CD14-positive monocyte (primary cell): ENCODE results near the gene TAF7L. TPM values are rescaled to one million over a fixed set of nuclear protein-coding genes. Genes with fewer than 3 reads are reported as not detected.
"Not testable (repeated sequence)": the region's sequence is repeated elsewhere in the genome, so short reads cannot be mapped to it uniquely, and the experiment has no call there.

Experiments
- DNase-seq, 3 donors: peaks; one replicate each; pipeline ENCODE4 v3.0.0-alpha.2; 2011 to 2022
- H2AFZ ChIP-seq: 2 replicates; pipeline ENCODE4 v1.6.0; 2012; ENCODE audit warnings: mild to moderate bottlenecking, low read depth, low read length, inconsistent platforms; ENCODE audit not compliant: insufficient read depth, poor library complexity, severe bottlenecking
- H3K27ac ChIP-seq, 2 donors: 1 replicate in 1 of 2; 2 replicates in 1 of 2; pipeline ENCODE4 v1.5.1; 2012 to 2013; ENCODE audit warnings: low read length in 2 of 2, control low read depth in 1 of 2, inconsistent platforms in 1 of 2, low read depth in 1 of 2, mild to moderate bottlenecking in 1 of 2
- H3K27me3 ChIP-seq, 2 donors: one replicate each; pipeline versions ENCODE4 v1.6.0 to v1.6.1; 2011 to 2013; ENCODE audit warnings: low read length in 2 of 2; ENCODE audit not compliant: control insufficient read depth in 2 of 2, insufficient read depth in 2 of 2
- H3K36me3 ChIP-seq, 2 donors: replicated peaks in 1 of 2; 1 replicate in 1 of 2; 2 replicates in 1 of 2; pipeline versions ENCODE4 v1.5.1 to v1.6.1; 2012 to 2013; ENCODE audit warnings: low read length in 2 of 2, control low read depth in 1 of 2, inconsistent platforms in 1 of 2, mild to moderate bottlenecking in 1 of 2; ENCODE audit not compliant: insufficient read depth in 2 of 2, control insufficient read depth in 1 of 2
- H3K4me1 ChIP-seq, 2 donors: 1 replicate in 1 of 2; 2 replicates in 1 of 2; pipeline versions ENCODE4 v1.5.1 to v1.6.1; 2012 to 2013; ENCODE audit warnings: low read length in 2 of 2, control low read depth in 1 of 2, inconsistent platforms in 1 of 2, mild to moderate bottlenecking in 1 of 2, moderate library complexity in 1 of 2; ENCODE audit not compliant: insufficient read depth in 2 of 2, control insufficient read depth in 1 of 2
- H3K4me2 ChIP-seq: replicated peaks from 2 replicates; pipeline ENCODE3; 2012; ENCODE audit warnings: low read length, moderate library complexity, mild to moderate bottlenecking; ENCODE audit not compliant: poor library complexity, severe bottlenecking; ENCODE audit errors: extremely low read depth
- H3K4me3 ChIP-seq, 3 experiments: fragments of 200-600 bp in 1 of 3; sonication (generic) in 1 of 3; replicated peaks in 1 of 3; 1 replicate in 2 of 3; 2 replicates in 1 of 3; pipeline ENCODE4 v1.5.1; 2011 to 2013; ENCODE audit warnings: low read length in 3 of 3, mild to moderate bottlenecking in 3 of 3, control low read depth in 2 of 3, low read depth in 2 of 3, inconsistent platforms in 1 of 3, moderate library complexity in 1 of 3
- H3K79me2 ChIP-seq: 2 replicates; pipeline ENCODE4 v1.6.0; 2012; ENCODE audit warnings: mild to moderate bottlenecking, control low read depth, inconsistent platforms, low read length, moderate library complexity; ENCODE audit not compliant: insufficient read depth
- H3K9ac ChIP-seq: 2 replicates; pipeline ENCODE4 v1.6.0; 2017; ENCODE audit warnings: low read length, mild to moderate bottlenecking; ENCODE audit not compliant: insufficient read depth, poor library complexity, severe bottlenecking
- H3K9me3 ChIP-seq, 2 donors: replicated peaks in 1 of 2; 1 replicate in 1 of 2; 2 replicates in 1 of 2; pipeline versions ENCODE4 v1.5.1 to v1.6.1; 2012 to 2013; ENCODE audit warnings: low read length in 2 of 2, control low read depth in 1 of 2; ENCODE audit not compliant: control insufficient read depth in 1 of 2, insufficient read depth in 1 of 2
- H4K20me1 ChIP-seq: 2 replicates; pipeline ENCODE4 v1.6.0; 2012; ENCODE audit warnings: mild to moderate bottlenecking, low read length, control low read depth, moderate library complexity; ENCODE audit not compliant: insufficient read depth
- H3K27ac Mint-ChIP-seq, 7 donors: one replicate each; pipeline ENCODE4 v1.8.0; 2020; ENCODE audit warnings: mild to moderate bottlenecking in 7 of 7, mixed read lengths in 7 of 7, moderate library complexity in 6 of 7, inconsistent platforms in 2 of 7
- H3K27me3 Mint-ChIP-seq, 3 donors: one replicate each; pipeline ENCODE4 v1.8.0; 2021 to 2022; ENCODE audit warnings: low read depth in 3 of 3, mild to moderate bottlenecking in 3 of 3, mixed read lengths in 3 of 3, moderate library complexity in 3 of 3, inconsistent platforms in 1 of 3
- H3K36me3 Mint-ChIP-seq, 2 donors: one replicate each; pipeline ENCODE4 v1.8.0; 2020; ENCODE audit warnings: mixed read lengths in 2 of 2, inconsistent platforms in 1 of 2, mild to moderate bottlenecking in 1 of 2
- H3K4me1 Mint-ChIP-seq: one replicate; pipeline ENCODE4 v1.8.0; 2020; ENCODE audit warnings: mild to moderate bottlenecking, mixed read lengths
- H3K4me3 Mint-ChIP-seq, 2 donors: one replicate each; pipeline ENCODE4 v1.8.0; 2020; ENCODE audit warnings: mild to moderate bottlenecking in 2 of 2, mixed read lengths in 2 of 2, moderate library complexity in 1 of 2
- H3K9me3 Mint-ChIP-seq, 7 donors: one replicate each; pipeline ENCODE4 v1.8.0; 2020 to 2022; ENCODE audit warnings: mixed read lengths in 7 of 7, mild to moderate bottlenecking in 6 of 7, moderate library complexity in 6 of 7, inconsistent platforms in 2 of 7
- WGBS: methylation state at CpG from one replicate; pipeline ENCODE4 v1.1.5; 2013; ENCODE audit warnings: missing lambda C conversion rate; ENCODE audit not compliant: insufficient coverage; 5-methylcytosine and 5-hydroxymethylcytosine counted together
- intact Hi-C, 2 donors: fragments of 100-400 bp; cut with micrococcal nuclease; formaldehyde crosslinking; loops; one replicate each; pipeline versions ENCODE4 v1.15.0 to v1.15.1; 2023
- polyA plus RNA-seq, 3 donors: library from polyadenylated mRNA; depleted of rRNA in 1 of 3; unstranded in 2 of 3; stranded (reverse) in 1 of 3; fragments of 300-500 nt in 2 of 3; fragments of >200 nt in 1 of 3; fragmentation: Illumina TruSeq in 2 of 3; gene quantifications; 1 replicate in 2 of 3; 2 replicates in 1 of 3; pipeline ENCODE4 v1.2.3, GENCODE V29; 2012 to 2021
- TF ChIP-seq, protein P1 (sequence below): fragments of 200-600 bp; IDR thresholded peaks from one replicate; pipeline ENCODE4 v1.8.0; 2022; ENCODE audit warnings: antibody characterized with exemption, mild to moderate bottlenecking

The TAF7L gene
- polyA plus RNA-seq, 3 donors = not detected

DNA sequence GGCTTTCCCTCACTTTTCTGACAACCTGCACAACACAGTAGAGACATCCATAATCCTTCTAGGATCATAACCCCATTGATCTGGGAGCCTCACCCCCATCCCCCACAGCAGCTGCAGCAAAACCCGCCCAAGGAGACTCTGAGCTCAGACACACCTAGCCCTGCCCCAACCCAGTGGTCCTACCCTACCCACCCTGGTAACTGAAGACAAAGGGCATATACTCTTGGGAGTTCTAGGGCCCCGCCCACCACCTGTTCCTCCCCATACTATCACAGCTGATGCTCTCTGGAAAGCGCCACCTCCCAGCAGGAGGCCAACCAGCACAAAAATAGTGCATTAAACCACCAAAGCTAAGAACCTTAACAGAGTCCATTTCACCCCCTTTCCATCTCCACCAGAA, 35.5 kb upstream of the TAF7L start:
- H3K4me3 Mint-ChIP-seq, H3K9me3 ChIP-seq, H3K4me1 ChIP-seq, H3K4me3 ChIP-seq, H3K9ac ChIP-seq, H3K27me3 Mint-ChIP-seq, H3K36me3 ChIP-seq, H4K20me1 ChIP-seq, H3K79me2 ChIP-seq, H3K27ac ChIP-seq, intact Hi-C loops, H2AFZ ChIP-seq, H3K27ac Mint-ChIP-seq, H3K27me3 ChIP-seq, H3K4me2 ChIP-seq, DNase-seq, H3K36me3 Mint-ChIP-seq, H3K4me1 Mint-ChIP-seq: not testable (repeated sequence)
- H3K9me3 Mint-ChIP-seq = peaks cover 0 to 11% (median 7%) of the 10 kb centered on the region in 7 donors
- 100% methylated on average over 2 of the region's 3 CpGs for WGBS

DNA sequence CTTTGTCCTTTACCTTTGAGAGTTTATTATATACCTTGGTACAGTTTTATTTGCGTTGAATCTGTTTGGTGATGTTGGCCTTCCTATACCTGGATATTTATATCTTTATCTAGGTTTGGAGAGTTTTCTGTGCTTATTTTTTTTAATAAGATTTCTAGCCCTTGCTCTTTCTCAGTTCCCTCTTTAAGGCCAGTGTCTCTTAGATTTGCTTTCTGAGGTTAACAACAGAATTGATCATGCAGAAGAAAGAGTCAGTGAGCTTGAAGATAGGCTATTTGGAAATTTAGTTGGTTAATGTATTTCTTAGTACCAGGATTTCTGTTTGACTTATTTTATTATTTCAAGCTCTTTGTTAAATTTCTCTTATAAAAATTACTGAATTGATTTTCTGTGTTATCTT, 12.7 kb upstream of the TAF7L start:
- H2AFZ ChIP-seq = no peak overlapping the region
- intact Hi-C loops = no loop called here
- no peak overlapping the region for H3K4me3 ChIP-seq
- WGBS = no CpG with 5 or more reads among the region's 1 CpG
- no peaks in the 10 kb centered on the region for H3K79me2 ChIP-seq
- no peaks in the 10 kb centered on the region for H4K20me1 ChIP-seq
- H3K36me3 ChIP-seq = no peaks in the 10 kb centered on the region
- no peak overlapping the region for H3K4me3 Mint-ChIP-seq
- H3K27ac Mint-ChIP-seq = no peak overlapping the region
- no peaks in the 10 kb centered on the region for H3K27me3 ChIP-seq
- no peaks in the 10 kb centered on the region for H3K4me1 Mint-ChIP-seq
- H3K4me1 ChIP-seq = no peaks in the 10 kb centered on the region
- no peak for DNase-seq
- peaks cover 0 to 3% (median 0%) of the 10 kb centered on the region in 3 donors for H3K27me3 Mint-ChIP-seq
- H3K27ac ChIP-seq = no peak overlapping the region
- TF ChIP-seq, protein P1, sequence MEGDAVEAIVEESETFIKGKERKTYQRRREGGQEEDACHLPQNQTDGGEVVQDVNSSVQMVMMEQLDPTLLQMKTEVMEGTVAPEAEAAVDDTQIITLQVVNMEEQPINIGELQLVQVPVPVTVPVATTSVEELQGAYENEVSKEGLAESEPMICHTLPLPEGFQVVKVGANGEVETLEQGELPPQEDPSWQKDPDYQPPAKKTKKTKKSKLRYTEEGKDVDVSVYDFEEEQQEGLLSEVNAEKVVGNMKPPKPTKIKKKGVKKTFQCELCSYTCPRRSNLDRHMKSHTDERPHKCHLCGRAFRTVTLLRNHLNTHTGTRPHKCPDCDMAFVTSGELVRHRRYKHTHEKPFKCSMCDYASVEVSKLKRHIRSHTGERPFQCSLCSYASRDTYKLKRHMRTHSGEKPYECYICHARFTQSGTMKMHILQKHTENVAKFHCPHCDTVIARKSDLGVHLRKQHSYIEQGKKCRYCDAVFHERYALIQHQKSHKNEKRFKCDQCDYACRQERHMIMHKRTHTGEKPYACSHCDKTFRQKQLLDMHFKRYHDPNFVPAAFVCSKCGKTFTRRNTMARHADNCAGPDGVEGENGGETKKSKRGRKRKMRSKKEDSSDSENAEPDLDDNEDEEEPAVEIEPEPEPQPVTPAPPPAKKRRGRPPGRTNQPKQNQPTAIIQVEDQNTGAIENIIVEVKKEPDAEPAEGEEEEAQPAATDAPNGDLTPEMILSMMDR = no peak
- H3K9me3 Mint-ChIP-seq = peaks cover 0 to 8% (median 5%) of the 10 kb centered on the region in 7 donors
- no peaks in the 10 kb centered on the region for H3K9me3 ChIP-seq
- H3K4me2 ChIP-seq = no peak overlapping the region
- H3K9ac ChIP-seq = no peak overlapping the region
- H3K36me3 Mint-ChIP-seq = no peaks in the 10 kb centered on the region

DNA sequence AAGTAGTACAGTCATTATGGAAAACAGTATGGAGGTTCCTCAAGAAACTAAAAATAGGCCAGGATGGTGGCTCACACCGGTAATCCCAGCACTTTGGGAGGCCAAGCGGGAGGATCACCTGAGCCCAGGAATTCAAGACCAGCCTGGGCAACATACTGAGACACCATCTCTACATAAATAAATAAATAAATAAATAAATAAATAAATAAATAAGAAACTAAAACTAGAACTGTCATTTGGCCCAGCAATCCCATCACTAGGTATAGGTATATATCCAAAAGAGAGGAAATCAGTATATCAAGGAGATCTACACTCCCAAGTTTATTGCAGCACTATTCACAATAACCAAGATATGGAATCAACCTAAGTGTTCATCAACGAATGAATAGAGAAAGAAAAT, 4.5 kb upstream of the TAF7L start:
- H4K20me1 ChIP-seq, H3K27me3 Mint-ChIP-seq, H3K9me3 ChIP-seq, H3K79me2 ChIP-seq, H3K36me3 ChIP-seq, DNase-seq, H2AFZ ChIP-seq, H3K4me1 Mint-ChIP-seq, H3K4me3 ChIP-seq, H3K9ac ChIP-seq, H3K27ac ChIP-seq, H3K36me3 Mint-ChIP-seq, H3K4me2 ChIP-seq, H3K27ac Mint-ChIP-seq, H3K4me3 Mint-ChIP-seq, intact Hi-C loops, H3K4me1 ChIP-seq, H3K27me3 ChIP-seq: not testable (repeated sequence)
- peaks cover 0 to 11% (median 6%) of the 10 kb centered on the region in 7 donors for H3K9me3 Mint-ChIP-seq
- no CpG with 5 or more reads among the region's 3 CpGs for WGBS
